UCSD-AML1 (cell line): Measurements from ENCODE around the gene RAD9A.

Experiments
- DNase-seq: peaks from one replicate; lab custom pipeline; 2025; ENCODE audit not compliant: unreplicated experiment; lab: John Stamatoyannopoulos, UW

Gene RAD9A

DNA sequence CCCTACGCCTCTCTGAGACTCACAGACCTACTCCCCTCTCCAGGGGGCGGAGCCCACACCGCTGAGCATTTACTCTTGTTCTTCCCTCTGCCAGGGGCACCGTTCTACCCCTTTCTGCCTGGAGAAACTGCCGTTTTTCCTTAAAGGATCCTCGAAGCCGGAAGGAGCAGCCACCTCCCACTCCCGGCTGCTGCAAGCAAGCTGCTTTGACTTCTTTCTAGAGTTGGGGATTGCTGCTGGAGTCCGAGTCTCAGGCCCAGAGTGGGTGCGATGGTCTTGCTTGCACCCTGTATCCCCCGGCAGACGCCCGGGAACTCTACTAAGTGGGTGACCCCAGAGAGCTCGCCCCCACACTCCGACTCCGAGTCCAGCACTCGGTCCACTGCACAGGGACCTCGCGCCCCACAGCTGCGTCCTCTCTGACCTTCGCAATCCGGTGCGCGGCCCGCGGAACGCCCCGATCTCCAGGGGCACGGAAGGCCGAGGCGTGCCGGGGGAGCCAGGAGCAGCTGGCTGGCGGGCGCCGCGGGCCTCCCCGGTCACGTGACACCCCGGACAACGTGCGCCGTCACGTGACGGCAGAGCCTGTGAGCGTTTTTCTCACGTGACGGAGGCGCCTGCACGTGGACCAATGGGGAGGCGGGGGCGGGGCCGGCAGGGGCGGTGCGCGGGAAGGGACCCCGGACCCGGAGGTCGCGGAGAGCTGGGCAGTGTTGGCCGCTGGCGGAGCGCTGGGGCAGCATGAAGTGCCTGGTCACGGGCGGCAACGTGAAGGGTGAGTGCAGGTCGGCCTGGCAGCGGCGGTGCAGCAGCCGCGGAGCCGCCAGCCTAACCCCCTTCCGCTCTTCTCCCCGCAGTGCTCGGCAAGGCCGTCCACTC lies at the start of gene RAD9A:
Gene RAD9A (plus strand): TSS at position 683 of the 879 bp plus-strand sequence. CDS start 59 bp downstream, at position 742.
- DNase-seq = peak; percentile 91

DNA sequence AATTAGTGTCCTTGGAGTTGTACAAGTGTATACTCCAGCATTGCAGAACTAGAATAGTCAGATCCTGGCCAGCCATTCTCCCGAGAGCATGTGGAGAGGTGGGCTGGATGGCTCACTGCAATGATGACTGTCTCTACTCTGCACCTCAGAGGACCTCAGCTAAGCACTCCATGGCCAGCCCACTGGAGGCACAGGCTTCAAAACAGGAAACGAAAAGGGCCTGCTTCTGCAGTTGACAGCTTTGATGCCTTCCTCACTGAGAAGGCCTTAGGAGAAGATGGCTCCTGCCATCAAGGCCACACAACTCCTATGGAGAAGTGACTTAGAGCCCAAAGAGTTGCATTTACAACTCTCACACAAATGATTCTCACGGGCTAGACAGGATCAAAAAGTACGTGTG lies 47.5 kb upstream of the RAD9A start:
- DNase-seq = peak; percentile 34

DNA sequence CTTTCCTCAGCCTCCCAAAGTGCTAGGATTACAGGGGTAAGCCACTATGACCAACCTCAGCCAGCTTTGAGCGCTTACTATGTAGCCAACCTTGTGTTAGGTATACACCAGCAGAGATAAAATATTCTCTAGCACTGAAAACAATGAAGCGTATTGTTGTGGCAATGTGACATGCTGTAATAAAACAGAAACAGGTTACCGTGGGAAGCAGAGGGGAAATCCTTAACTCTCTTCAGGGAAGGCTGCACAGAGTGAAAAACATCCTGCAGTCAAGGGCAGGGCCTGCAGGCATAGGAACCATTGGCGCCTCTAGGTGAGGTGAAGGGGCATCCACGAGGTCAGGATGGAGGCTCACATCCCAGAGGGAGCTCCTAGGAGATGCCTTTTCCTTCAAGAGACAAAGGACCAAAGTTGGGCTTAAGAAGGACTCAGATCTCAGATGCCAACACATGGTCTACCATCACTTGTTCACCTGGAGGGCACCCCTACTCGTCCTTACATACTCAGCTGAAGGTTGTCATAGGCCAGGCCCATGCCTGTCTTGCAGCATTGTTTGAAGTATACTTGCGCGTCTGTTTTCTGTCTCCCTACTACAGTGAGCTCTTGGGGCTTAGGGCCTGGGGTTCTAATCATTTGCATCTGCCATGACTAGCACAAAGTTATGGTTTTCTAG lies 46.4 kb upstream of the RAD9A start:
- DNase-seq = no peak

DNA sequence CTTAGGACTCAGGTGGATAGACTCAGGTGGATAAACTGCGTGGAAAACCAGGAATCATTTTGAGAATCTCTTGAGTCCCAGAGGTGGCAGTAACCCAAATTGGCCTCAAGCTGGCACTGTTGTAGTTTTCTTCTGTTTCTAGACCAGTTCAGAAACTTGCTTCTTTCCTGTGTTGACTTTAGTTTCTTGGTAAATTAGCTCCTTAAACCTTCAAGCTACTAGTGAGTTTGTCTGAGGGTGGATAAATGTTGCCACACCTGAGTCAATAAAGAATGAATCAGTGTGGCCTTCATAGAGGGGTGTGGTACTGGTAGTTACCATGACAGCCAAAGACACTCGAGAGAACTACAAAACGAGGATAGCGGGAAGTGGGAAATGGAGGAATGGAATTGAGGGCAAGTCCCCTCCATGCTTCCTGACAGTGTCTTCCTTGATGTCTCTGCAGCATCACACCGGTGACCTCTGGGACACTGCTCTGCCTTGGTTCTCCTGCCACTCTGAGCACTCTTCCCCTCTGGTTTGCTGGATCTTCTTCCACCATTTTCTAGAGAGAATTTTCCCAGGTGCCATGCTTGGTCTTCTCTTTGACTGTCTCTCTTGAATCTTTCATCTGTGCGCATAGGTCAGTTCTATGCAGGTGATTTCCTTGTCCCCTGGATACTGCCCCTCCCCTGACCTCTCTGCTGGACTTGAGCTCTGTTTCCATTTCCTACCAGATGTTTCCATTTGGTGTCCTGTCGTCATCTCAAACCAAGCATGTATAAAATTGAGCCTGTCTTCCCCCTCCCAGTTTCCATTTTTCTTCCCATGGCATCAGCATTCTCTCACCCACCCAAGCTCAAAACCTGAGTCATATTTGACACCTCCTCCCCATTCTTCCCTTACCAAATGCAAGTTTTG lies 45.6 kb upstream of the RAD9A start:
- DNase-seq = no peak

DNA sequence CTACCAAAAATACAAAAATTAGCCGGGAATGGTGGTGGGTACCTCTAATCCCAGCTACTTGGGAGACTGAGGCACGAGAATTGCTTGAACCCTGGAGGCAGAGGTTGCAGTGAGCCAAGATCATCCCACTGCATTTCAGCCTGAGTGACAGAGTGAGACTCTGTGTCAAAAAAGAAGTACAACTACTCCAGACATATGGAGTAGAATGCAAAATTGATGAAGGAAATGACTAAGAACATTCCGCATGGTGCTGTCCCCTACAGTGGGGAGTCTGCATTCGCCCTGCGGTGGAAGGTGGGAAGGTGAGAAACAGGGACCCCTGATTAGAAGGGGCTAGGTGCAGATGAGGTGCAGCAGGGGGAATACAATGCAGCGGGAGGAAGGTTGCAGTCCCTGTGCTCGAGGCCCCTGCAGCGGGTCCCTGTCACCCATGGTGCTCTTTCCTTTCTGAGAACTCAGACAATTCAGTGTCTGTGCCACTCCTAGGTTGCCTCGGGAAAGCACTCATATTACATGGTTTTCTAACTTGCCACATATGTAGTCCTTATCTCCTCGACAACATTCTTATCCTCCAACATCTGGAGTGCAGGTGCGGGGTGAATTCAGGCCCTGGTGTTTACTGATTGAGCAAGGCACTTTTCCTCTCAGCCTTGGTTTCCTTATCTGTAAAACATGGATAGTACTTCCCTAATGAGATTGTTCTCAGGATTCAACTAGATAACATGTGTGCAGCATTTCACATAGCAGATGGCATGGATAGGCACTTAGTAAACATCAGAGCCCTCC lies 43.6 kb upstream of the RAD9A start:
- DNase-seq = no peak

DNA sequence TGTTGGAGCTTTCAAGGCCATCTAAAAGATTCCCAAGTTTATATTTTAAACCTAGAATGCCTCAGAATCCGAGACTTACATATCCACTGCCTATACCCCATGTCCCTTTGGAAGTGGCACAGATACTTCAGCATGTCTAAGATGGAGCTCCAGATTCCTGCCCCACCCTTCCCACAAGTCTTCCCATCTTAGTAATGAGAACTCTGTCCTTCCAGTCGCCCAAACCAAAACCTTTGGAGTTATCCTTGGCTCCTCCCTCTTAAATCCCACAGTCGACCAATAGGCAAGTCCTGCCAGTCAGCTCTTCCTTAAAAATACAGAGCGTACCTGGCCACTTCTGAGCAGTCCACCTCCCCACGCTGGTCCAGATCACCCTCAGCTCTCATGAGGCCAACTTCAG lies 42.8 kb upstream of the RAD9A start:
- no peak for DNase-seq

DNA sequence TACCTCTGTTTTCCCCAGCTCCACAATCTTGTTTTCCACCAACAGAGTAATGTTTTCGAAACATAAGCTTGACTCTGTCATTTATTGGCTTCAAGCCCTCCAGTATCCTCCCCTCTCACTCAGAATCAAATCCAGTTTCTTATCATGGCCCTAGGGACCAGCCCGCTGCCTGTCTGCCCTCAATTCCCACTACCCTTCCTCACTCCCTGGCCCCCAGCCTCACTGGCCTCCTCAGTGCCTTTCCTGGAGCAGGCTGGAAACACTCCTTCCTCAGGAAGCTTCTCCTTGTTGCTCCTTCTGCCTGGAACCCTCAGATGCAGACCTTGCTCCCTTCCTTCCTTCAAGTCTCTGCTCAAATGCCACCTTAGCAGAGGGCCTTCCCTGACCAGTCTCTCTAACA lies 42.3 kb upstream of the RAD9A start:
- DNase-seq = no peak

DNA sequence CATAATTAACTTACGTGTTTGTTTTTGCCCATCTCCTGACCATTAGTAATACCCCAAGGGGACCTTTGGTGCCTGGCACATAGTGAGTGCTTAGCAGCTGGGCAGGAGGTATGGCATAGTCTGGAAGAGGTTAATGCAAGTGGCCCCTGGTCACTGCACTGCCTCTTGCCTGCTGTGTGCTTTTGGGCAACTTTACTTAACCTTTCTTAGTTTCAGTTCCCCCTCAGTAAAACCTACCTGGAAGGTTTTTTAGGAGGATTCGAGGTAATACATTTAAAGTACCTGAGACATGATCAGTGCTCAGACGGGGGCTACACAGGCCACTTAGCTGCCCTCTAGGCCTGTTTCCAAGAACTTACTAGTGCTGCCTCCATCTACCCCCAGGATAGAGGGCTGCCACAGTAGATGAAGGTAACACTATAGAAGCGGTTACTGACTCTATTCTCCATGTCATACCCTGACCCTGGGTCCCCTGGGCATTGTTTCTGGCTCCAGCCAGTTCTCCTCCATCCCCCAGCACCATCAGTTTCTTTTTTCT lies 41.8 kb upstream of the RAD9A start:
- no peak for DNase-seq

DNA sequence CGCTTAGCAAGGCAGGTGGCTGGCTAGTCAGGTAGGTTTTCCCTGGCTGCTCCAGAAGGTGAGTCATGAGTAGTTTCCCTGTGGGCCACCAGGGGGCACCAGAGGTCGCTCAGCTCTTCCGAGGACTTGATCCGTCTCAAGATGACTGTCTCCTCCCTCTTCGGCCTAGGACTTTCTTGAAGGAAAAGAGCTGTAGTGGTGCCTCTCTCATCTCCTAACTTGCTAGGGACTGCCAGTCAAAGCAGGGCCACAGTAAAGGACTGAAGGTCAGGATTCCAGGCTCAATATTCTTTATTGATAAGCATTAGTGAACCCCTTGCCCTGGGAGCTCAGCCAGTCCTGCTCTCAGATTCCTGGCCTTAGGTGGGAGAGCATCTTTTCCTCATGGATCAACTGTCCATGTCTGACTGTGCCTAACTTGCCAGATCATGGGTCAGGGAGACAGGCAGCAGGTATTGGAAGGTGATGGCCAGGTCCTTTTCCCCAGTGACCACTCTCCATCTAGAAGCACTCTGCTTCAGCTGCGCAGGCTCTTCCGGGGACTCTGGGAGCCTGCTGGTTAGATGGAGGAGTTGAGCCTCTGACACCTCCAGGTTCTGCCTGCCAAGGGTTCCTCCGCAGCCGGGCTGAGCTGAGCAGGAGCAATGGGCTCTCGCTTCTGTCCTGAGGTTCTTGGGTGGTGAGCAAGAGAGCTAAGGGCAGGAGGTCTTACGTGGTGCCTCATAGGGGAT lies 40.3 kb upstream of the RAD9A start:
- peak; percentile 68 for DNase-seq

DNA sequence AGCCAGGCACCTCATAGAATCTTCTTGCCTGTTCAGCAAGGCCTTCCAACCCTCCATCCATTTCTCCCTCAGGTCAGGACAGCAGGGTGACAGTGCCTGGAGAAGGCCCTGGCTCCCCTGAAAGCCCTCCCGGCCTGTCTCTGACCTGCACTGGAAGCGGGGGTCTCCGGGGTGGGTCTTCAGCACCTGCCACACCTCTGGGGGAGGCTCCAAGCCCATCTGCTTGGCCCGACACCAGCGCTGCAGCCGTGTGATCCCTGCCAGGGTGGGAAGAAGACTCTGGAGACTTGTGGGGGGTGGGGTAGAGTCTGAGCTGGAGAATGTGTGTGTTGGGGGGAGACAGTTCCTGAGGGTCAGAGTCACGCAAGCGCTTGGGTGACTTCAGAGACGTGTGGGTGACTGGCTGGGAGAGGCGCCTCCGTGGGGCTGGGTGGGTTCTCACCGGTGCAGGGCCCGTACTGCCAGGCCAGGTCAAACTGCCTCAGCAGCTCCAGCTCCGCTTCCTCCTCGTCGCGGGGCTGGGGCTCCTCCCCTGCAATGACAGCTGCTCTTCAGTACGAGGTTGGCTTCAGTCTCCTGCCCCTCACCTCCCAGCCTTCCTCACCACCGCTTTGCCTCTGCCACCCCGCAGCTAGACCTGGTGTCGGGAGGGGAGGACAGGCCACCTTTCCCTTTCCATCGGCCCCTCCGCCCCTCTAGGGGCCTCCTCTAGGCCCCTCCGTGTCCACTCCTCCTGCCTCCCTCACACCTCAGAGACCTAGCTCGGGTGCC lies 39.1 kb upstream of the RAD9A start:
- DNase-seq = peak; percentile 73

DNA sequence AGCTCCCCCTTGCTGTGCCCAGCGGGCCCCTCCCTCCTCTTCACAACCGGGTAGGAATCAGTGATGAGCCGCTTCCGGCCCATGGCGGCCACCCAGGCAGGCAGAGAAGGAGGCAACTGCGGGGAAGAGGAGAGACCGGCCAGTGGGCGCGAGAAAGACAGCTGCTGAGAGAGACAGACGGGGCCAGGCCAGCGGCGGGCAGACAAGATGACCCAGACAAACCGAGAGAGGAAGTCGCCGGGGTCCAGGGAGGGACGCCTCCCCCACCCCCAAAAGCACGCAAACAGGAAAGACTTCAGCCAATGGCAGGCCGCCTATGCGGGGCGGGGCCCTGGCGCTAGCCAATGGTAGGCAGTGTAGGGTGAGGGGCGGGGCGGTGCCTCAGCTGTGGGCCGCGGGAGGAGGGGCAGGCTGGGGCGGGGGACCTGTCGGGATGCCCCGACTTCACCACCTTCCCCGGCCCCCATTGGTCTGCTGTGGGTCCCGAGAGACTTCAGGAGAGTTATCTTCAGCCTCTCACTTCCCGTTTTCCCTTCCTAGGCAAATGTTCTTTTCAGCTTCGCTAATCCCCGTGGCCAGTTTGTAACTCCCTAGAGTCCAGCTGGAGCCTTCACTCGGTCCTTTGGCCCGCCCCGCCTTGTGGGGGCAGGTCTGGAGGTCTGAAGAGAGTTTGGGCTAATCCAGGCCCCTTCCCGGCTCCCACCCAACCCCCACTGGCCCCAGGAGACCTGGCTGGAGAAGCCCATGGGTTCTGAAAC lies 38.3 kb upstream of the RAD9A start, which contains the start of gene POLD4:
Gene POLD4 (minus strand): TSS at position 230 of the 758 bp plus-strand sequence. CDS start 147 bp downstream, at position 83.
- DNase-seq = peak; percentile 98

DNA sequence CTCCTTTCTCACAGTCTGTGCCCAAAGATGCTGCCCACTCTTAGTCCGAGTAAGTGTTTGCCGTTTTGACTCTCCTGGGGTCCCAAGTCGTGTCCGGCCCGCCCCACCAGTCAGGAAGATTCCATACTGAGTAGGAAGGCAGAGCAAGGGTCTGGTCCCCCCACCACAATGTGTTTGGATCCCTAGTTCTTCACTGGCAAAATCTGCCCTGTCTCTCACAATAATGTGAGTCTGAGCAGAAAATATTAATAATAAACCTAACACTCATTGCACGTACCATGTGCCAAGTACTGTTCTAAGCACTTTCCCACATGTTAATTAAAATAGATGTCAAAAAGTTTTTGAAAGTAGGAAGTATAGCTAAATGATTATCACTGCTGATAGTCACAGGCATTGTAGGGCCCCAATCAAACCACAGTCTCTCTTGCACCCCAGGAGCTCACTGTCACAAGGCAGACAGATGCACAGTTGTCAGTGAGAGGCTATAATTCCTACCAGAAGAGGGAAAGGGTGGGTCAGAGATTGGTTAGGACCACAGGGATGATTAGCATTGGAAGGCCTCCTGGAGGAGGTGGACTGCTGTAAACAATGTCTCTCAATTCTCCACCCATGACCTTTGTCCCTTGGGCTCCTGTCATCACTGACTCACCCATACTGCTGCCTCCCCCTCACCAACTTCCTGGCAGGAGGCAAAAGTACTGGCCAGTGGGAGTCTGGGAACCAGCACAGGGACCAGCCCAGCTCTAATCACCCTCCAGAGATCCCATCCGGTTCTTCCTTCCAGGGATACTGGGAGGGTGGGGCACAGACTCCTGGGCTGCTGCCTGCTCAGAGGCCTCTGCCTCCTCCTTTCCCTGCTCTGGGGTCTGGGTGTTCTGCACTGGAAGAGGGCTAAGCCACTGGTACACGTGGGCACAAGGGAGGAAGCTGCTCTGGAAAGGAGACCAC lies 37.4 kb upstream of the RAD9A start:
- DNase-seq = peak; percentile 51

DNA sequence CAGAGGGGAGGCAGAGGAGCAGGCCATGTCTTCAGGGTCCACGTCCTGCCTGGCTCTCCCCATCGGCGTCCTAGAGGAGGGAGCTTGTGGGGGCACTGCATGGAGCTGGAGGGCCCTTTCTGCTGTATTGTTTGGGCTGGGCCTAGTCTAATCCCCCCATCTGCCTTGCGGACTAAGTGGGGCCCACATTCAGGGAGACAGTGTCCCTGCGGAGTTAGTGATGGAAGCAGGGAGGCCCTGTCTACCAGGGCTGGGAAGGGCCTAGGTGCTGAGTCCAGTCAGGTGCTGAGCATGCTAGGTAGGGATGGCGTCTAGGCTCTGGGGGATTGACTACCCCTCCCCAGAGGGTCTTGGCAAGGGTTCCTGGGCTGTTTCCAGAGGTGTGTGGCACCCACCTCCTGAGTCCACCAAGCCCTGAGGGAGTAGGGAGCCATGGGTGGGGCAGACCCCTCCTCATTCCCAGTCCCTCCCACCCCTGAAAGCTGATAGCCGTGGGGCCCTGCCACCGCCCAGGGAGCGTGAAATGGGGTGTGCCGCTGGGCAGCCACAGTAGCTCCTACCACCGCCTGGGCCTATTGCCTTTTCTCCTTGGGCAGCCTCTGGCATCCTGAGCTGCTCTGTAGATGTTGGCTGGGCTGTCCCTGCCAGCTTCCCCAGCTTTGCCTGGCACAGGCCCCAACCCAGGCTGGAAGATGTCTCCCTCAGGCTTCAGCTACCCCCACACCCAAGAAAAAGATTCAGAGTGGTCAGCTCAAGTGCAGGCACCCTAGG lies 36.6 kb upstream of the RAD9A start:
- no peak for DNase-seq

DNA sequence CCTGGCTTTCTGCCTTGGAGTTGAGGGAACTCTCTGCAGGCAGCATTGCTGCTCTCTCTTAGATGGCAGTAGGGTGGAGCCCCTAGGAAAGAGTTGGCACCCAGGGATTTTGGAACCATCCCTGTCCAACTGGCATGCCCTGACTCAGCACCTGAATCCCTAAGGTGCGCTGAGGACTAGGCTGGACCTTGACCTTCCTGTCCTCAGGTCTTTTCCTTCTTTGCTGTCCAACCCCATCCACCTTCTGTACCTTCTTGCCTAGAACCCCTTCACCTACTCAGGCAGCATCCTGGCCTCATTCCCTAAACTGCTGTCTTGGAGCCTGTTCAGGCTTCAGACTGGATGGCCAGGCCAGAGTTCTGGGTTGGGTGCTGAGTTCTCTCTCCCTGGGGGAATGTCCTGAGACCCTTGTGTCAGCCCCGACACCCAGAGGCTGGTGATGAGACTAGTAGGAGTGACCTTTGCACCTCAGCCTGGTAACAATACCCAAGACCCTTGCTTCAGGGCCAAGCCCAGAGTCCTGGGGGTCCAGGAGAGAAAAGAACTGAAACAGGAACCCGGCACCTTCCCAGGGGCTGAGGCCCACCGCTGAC lies 35.9 kb upstream of the RAD9A start:
- DNase-seq = no peak

DNA sequence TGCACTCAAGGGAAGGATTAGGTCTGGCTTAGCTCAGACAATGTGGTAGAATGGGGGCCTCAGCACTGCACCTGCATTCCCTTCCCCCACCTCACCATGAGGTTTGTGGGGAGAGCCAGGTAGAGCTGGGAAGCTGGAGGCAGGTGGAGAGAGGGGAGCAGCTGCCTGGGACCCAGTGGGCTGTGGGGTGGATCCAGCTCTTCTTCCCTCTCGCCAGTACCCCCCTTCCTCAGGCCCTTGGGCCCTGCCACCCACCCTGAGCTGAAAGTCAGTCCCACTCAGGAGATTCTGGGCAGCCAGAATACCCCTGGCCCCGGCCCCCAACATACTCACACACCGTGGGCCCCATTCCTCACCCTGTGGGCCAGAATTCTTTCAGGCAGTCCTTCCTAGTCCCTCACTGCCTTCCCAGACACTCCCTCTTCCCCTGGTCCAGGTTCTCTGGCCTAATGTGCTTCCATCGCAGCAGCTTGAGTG lies 35.4 kb upstream of the RAD9A start:
- no peak for DNase-seq
